Measurements from ENCODE around the gene ADPRHL1. TPM values are rescaled to one million over a fixed set of nuclear protein-coding genes. Genes with fewer than 3 reads are reported as not detected.

The ADPRHL1 gene
- total RNA-seq, 2 experiments from 2014 or later: 0.96 to 1.3 TPM

DNA sequence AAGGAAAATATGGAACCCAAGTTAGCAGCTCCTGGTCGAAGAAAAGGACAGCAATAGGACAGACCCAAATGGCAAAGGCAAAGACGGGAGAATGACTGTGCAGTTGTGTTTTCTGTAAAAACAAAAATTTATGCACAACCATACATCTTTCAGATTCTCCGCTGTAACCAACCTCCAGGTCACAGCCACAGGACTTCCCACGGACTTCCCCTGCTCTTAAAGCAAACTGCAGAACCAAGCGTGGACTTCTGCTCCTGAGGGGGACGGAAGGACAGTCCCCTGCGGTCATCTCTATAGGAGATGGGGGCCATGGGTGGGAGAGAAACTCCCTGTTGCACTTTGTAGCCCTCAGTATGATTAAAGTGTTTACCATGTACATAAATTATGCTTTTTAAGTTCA is 91.9 kb downstream of the ADPRHL1 start:
- no peaks in the 10 kb centered on the region for H3K36me3 Mint-ChIP-seq
- ATAC-seq (no peak), DNase-seq (no peak)
- H3K9me3 Mint-ChIP-seq (ENCODE audit: low read depth): no peaks in the 10 kb centered on the region
- CTCF ChIA-PET: no interaction called here
- H3K4me1 Mint-ChIP-seq: peaks cover 2% of the 10 kb centered on the region
- H3K27me3 Mint-ChIP-seq: peaks cover 47% of the 10 kb centered on the region
- no peak overlapping the region for H3K4me3 Mint-ChIP-seq
- no peak overlapping the region for H3K27ac Mint-ChIP-seq

DNA sequence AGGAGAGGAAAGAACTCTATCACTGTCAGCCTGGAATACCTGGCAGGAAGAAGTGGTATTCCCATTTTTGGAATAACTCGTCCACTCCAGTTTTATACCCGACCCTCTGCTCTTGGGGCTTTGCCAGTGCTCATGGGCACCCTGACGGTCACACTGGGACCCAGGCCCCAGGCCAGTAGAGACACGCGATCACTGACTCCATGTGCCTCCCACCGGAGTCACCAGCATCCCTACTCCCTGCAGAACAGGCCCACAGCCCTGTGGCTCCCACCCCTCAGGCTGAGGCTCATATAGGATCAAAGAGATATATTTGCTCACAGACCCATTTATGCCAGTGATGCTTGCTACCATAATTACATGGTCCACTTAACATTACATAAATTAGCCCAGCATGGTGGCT is 92.8 kb downstream of the ADPRHL1 start:
- no peak overlapping the region for H3K27ac Mint-ChIP-seq
- CTCF ChIA-PET: no interaction called here
- H3K27me3 Mint-ChIP-seq: peaks cover 44% of the 10 kb centered on the region
- no peak for ATAC-seq
- H3K9me3 Mint-ChIP-seq (ENCODE audit: low read depth): no peaks in the 10 kb centered on the region
- DNase-seq: no peak
- no peak overlapping the region for H3K4me3 Mint-ChIP-seq
- H3K4me1 Mint-ChIP-seq: peaks cover 2% of the 10 kb centered on the region
- H3K36me3 Mint-ChIP-seq: no peaks in the 10 kb centered on the region

DNA sequence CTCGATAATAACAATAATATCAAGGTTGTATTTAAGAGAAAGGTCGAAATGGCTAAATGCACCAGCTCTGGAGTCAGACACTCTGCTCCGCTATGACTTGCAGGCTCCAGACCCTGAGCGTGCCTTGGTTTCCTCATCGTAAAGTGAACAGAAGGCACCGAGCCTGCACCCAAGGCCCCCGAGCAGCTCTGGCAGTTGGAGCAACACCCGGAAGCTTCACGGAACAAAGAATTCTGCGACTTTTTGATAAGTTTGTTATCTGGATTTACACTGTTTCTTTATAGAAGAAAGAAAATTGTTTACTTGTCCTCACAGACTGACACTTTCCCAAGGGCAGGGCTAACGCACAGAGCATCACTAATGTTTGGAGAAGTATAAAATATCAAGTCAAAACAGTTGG is 93.7 kb downstream of the ADPRHL1 start:
- ATAC-seq (no peak), DNase-seq (no peak)
- Mint-ChIP-seq H3K27me3 (peaks cover 41% of the 10 kb centered on the region), H3K36me3 (no peaks in the 10 kb centered on the region), H3K9me3 (ENCODE audit: low read depth) (no peaks in the 10 kb centered on the region), H3K4me3 (no peak overlapping the region), H3K4me1 (no peaks in the 10 kb centered on the region), H3K27ac (no peak overlapping the region)
- CTCF ChIA-PET: interaction anchor here (1.7 kb wide), 1 partner anchor 34 kb away, joined by 5 read pairs; no protein-coding TSS in a partner anchor

DNA sequence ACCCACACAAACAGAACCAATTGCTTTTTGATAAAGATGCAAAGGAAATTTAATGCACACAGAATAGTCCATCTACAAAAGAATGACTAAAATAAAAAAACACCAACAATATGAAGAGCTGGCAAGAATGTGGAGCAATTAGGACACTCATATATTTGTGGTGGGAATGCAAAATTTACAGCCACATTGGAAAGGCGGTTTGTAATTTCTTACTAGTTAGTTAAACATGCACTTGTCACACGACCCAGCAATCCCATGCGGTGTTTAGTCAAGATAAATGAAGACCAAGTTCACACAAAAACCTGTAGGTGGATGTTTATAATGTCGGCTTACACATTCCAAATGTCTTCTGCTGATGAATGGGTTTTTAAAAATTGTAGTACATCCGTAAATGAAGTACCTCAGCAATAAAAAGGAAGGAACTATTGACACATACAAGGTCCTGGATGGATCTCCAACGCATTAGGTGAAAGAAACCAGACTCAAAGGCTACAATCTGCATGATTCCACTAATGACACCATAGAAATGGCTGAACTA is 94.6 kb downstream of the ADPRHL1 start:
- ATAC-seq: no peak
- Mint-ChIP-seq H3K27me3 (peaks cover 41% of the 10 kb centered on the region), H3K27ac (no peak overlapping the region), H3K36me3 (no peaks in the 10 kb centered on the region), H3K4me1 (no peaks in the 10 kb centered on the region), H3K9me3 (ENCODE audit: low read depth) (no peaks in the 10 kb centered on the region), H3K4me3 (no peak overlapping the region)
- DNase-seq: no peak
- CTCF ChIA-PET: interaction anchor here (1.7 kb wide), 1 partner anchor 35 kb away, joined by 5 read pairs; no protein-coding TSS in a partner anchor

DNA sequence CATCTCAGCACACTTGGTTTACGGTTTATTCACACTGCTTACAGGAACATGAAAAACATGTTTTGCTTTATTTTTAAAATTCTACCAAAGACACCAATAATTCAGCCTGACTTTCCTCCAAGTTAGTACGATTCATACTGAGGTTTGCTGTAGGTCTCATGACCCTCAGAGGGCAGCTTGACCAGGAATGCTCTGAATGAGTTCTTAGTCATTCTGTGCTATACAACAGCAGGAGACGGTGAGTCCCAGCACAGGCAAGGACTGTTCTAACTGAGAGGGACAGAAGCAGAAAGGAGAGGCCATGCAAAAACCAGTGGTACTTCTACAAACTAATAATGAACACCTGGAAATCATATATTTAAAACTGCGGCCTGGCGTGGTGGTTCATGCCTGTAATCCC is 95.8 kb downstream of the ADPRHL1 start:
- Mint-ChIP-seq H3K27ac (no peak overlapping the region), H3K36me3 (no peaks in the 10 kb centered on the region), H3K4me3 (no peak overlapping the region), H3K9me3 (ENCODE audit: low read depth) (no peaks in the 10 kb centered on the region), H3K4me1 (no peaks in the 10 kb centered on the region), H3K27me3 (peaks cover 35% of the 10 kb centered on the region)
- CTCF ChIA-PET: no interaction called here
- no peak for ATAC-seq
- no peak for DNase-seq

DNA sequence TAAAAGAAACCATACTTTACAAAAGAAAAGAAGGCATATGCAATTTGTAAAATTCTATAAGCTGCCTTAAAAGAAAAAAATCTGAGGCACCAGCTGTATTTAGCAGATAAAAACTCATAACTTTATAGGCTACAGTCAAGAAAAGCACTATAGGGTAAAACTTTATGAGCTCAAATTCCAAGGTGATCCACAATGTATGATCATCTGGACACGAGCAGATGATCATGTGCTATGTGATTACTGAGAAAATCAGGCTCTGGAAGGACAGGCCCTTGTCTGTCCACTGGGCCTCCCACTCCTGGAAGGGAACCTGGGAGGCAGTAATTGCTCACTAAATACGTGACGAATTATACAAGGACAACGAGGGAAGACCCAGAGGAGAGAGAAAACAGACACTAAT is 96.7 kb downstream of the ADPRHL1 start:
- Mint-ChIP-seq H3K4me3 (no peak overlapping the region), H3K9me3 (ENCODE audit: low read depth) (no peaks in the 10 kb centered on the region), H3K4me1 (no peaks in the 10 kb centered on the region), H3K36me3 (no peaks in the 10 kb centered on the region), H3K27ac (no peak overlapping the region), H3K27me3 (peaks cover 28% of the 10 kb centered on the region)
- no peak for DNase-seq
- no peak for ATAC-seq
- CTCF ChIA-PET: no interaction called here

DNA sequence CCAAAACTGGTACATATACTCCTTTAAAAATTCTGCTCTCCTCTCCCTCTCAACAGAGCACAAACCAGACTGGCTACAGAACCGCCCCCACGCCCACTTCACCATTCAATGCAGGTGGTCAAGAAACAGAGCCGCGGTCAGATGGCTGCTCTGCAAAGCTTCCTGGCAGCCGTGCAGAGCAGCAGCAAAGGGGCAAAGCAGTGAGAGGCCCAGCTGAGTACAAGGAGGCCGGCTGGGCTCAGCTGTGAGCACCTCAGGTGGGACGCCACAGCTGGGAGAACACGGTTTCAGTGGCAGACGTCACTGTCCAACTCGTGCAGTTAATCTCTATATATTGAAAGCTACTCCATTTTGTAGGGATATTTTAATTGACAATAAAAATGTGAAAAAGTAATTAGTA is 97.7 kb downstream of the ADPRHL1 start:
- ATAC-seq: no peak
- Mint-ChIP-seq H3K27ac (no peak overlapping the region), H3K4me3 (no peak overlapping the region), H3K9me3 (ENCODE audit: low read depth) (no peaks in the 10 kb centered on the region), H3K27me3 (peaks cover 20% of the 10 kb centered on the region), H3K4me1 (no peaks in the 10 kb centered on the region), H3K36me3 (no peaks in the 10 kb centered on the region)
- no peak for DNase-seq
- CTCF ChIA-PET: no interaction called here

DNA sequence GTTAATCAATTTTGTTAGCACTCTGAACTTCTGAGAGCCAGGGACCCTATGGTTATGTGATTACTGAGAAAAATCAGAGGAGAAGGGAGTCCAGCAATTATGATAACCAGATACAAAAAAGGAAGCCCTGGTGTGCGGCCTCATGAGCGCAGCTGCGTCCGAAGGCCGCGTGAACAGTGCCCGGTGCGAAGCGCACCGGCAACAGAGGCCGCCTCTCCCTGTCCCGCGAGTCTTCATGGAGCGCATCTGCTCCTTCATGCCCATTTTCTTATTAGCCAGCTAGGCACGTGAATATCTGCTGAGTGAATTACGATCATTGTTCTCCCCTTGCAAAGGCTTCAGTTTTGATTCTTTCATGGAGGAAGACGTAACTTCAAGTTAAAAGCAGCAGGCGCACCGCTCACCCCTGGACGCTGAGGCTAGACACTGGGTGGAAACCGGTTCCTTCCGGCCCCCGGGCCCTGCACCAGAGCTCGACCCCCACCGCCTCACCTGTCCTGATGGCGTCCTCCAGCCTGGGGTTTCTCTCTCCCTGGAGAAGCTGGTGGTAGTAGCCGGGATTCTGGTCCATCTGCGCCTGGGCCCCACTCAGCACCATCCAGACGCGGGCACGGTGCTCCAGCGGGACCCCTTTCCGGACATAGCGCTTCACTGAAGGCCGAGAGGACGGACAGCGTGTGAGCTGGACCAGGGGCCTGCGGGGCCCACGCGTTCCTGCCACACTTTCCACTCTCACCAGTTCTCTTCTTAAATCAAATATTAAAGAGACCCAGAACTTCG is 98.3 kb downstream of the ADPRHL1 start:
- DNase-seq: no peak
- Mint-ChIP-seq H3K27me3 (peaks cover 14% of the 10 kb centered on the region), H3K4me3 (no peak overlapping the region), H3K36me3 (no peaks in the 10 kb centered on the region), H3K9me3 (ENCODE audit: low read depth) (no peaks in the 10 kb centered on the region), H3K4me1 (no peaks in the 10 kb centered on the region), H3K27ac (no peak overlapping the region)
- CTCF ChIA-PET: no interaction called here
- no peak for ATAC-seq

DNA sequence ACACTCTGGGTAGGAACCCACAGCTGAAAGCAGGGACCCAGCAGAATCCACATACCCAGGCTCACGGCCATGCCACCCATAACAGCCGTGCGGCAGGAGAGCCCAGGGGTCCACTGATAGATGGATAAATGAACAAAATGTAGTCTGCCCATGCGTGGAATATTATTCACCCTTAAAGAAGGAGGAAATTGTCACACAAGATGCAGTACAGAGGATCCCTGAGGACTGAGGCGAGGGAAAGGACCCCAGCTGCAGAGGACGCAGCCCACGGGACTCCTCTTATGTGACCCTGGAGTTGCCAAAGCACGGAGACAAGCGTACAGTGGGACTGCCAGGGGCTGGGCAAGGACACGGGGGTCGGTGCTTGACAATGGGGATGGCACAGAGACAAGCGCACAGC is 100.0 kb downstream of the ADPRHL1 start:
- DNase-seq: no peak
- no peaks in the 10 kb centered on the region for H3K36me3 Mint-ChIP-seq
- peaks cover under 1% of the 10 kb centered on the region for H3K27me3 Mint-ChIP-seq
- H3K4me3 Mint-ChIP-seq: no peak overlapping the region
- no peak for ATAC-seq
- no peak overlapping the region for H3K27ac Mint-ChIP-seq
- H3K4me1 Mint-ChIP-seq: no peaks in the 10 kb centered on the region
- CTCF ChIA-PET: no interaction called here
- H3K9me3 Mint-ChIP-seq (ENCODE audit: low read depth): no peaks in the 10 kb centered on the region

DNA sequence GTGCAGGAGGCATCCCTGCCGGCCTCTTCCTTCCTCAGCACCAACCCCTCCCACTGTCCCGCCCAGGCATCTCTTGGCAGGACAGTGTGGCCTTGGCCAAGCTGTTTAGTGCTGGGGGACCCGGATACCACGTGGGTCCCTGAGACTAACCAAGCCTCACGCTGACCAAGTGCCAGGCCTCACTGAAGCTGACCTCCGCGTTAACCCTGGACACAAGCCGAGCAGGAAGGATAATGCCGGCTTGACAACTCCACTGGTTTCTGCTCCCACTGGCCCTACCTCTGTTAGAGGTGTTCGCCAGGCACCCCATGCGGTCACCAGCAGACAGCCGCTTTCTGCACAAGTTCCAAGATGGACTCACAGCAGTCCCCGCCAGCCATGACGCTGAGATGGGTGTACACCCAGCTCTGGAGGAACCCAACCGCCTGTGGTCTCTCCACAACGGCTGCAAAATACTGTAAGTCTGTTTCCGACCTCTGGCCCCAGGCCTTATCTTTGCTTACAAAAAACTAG is 101.7 kb downstream of the ADPRHL1 start:
- Mint-ChIP-seq H3K4me1 (no peaks in the 10 kb centered on the region), H3K9me3 (ENCODE audit: low read depth) (no peaks in the 10 kb centered on the region), H3K27ac (no peak overlapping the region), H3K27me3 (no peaks in the 10 kb centered on the region), H3K36me3 (no peaks in the 10 kb centered on the region), H3K4me3 (no peak overlapping the region)
- CTCF ChIA-PET: no interaction called here
- no peak for DNase-seq
- no peak for ATAC-seq

DNA sequence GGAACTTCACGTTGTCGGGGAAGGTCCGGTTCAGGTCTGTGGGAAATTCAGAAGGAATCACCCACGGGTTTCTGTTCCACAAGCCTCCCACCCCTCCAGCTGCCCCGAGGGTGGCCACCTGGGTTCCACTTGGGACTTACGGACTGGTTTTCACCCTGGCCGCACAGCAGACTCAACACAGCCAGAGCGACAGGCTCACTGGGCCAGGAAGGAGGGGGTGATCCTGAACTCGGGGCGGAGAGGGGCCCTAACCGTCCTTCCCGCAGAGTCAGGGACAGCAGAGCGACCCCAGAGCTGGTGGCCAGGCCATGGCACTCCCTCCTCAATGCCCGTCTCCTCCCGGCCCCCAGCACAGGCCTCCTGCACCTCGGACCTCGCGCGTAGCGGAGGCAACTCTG is 102.4 kb downstream of the ADPRHL1 start:
- Mint-ChIP-seq H3K27me3 (no peaks in the 10 kb centered on the region), H3K9me3 (ENCODE audit: low read depth) (no peaks in the 10 kb centered on the region), H3K27ac (no peak overlapping the region), H3K36me3 (no peaks in the 10 kb centered on the region), H3K4me3 (no peak overlapping the region), H3K4me1 (no peaks in the 10 kb centered on the region)
- ATAC-seq (no peak), DNase-seq (no peak)
- CTCF ChIA-PET: no interaction called here

DNA sequence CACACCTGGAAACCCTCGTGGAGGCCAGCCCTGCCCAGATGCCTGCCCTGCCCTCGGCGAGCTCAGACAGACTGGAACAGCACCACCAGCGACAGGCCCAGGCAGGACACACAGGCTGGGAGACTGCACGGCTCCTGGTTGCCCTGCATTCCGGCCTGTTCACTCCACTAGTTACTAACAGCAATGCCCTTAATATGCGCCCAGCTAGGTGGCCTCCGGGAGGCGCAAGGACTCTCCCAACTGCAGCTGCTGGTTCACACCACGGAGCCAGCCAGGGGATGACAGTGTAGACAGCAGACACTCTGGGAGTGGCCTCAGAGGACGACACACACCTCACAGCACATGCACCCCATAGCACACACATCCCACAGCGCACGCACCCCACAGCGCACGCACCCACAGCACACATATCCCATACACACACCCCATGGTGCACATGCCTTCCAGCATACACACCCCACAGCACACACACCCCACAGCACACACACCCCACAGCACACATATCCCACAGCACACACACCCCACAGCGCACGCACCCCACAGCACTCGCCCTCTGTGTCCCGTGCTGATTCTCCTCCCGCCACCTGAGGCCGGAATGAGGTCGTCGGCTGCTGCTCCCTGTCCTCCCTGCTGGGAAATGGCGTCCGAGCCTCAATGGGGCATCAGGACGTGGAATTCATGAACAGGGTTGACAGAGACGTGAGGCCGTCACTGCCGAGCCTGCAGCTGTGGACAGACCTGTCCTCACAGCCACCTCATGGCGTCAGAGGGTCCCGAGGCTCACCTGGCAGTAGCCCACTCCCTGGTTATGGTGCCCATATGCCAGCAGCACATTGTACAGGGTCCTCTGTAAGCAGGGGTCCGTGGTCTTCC is 103.0 kb downstream of the ADPRHL1 start:
- CTCF ChIA-PET: no interaction called here
- H3K27me3 Mint-ChIP-seq: no peaks in the 10 kb centered on the region
- no peak overlapping the region for H3K4me3 Mint-ChIP-seq
- no peak for DNase-seq
- no peaks in the 10 kb centered on the region for H3K36me3 Mint-ChIP-seq
- ATAC-seq: no peak
- no peaks in the 10 kb centered on the region for H3K4me1 Mint-ChIP-seq
- no peak overlapping the region for H3K27ac Mint-ChIP-seq
- no peaks in the 10 kb centered on the region for H3K9me3 Mint-ChIP-seq (ENCODE audit: low read depth)

All from activated CD8-positive, alpha-beta memory T cell treated with anti-CD3 and anti-CD28 coated beads, Interleukin-2, amount 10 ng/mL, durations not matched to agents 7 days and 5 days (primary cell).